HepG2 (cell line): ENCODE measurements around the gene MIF4GD. TPM values are rescaled to one million over a fixed set of nuclear protein-coding genes. Genes with fewer than 3 reads are reported as not detected.

Experiments
- ATF5 ChIP-seq: sonication (generic); formaldehyde crosslinking; IDR thresholded peaks from 2 replicates; pipeline ENCODE4 v1.4.0; 2020; ENCODE audit warnings: mild to moderate bottlenecking, low read depth, missing genetic modification reagents
- ATF7-NPFF ChIP-seq: sonication (generic); formaldehyde crosslinking; IDR thresholded peaks from 2 replicates; pipeline ENCODE4 v1.8.1; 2023; ENCODE audit warnings: mild to moderate bottlenecking, low read depth, missing genetic modification reagents, moderate library complexity
- BRD4 ChIP-seq: sonication (generic); formaldehyde crosslinking; IDR thresholded peaks from 2 replicates; pipeline ENCODE4 v1.4.0; 2020; ENCODE audit warnings: missing genetic modification reagents
- BRF2 ChIP-seq: sonication (generic); formaldehyde crosslinking; IDR thresholded peaks from 2 replicates; pipeline ENCODE4 v1.8.1; 2022; ENCODE audit warnings: mild to moderate bottlenecking, missing genetic modification reagents
- CBX5 ChIP-seq: sonication (generic); formaldehyde crosslinking; IDR thresholded peaks from 2 replicates; pipeline ENCODE4 v1.4.0; 2020; ENCODE audit warnings: missing genetic modification reagents, borderline replicate concordance
- DNMT3B ChIP-seq: conservative IDR thresholded peaks from 2 replicates; pipeline ENCODE4 v1.6.1; 2016; ENCODE audit warnings: missing biosample characterization, control low read depth
- DPF2 ChIP-seq: sonication (generic); formaldehyde crosslinking; IDR thresholded peaks from 2 replicates; pipeline ENCODE4 v1.4.0; 2020; ENCODE audit warnings: mild to moderate bottlenecking, low read depth, missing genetic modification reagents, borderline replicate concordance
- ELF4 ChIP-seq: sonication (generic); formaldehyde crosslinking; IDR thresholded peaks from 2 replicates; pipeline ENCODE4 v1.5.0; 2020; ENCODE audit warnings: missing genetic modification reagents, mild to moderate bottlenecking, moderate library complexity, borderline replicate concordance
- HNF4G ChIP-seq, 2 experiments: sonication (generic) in 1 of 2; formaldehyde crosslinking in 1 of 2; IDR thresholded peaks; 2 replicates each; pipeline versions ENCODE4 v1.4.0 to v1.6.1; 2011 to 2020; ENCODE audit warnings: borderline replicate concordance in 2 of 2, low read depth in 2 of 2, mild to moderate bottlenecking in 2 of 2, low read length in 1 of 2, missing genetic modification reagents in 1 of 2, moderate library complexity in 1 of 2
- KAT7 ChIP-seq: IDR thresholded peaks from 2 replicates; pipeline ENCODE4 v1.6.1; 2018; ENCODE audit warnings: borderline replicate concordance, missing compliant biosample characterization
- MXD3 ChIP-seq: IDR thresholded peaks from 2 replicates; pipeline ENCODE4 v1.6.1; 2016; ENCODE audit warnings: mild to moderate bottlenecking, missing biosample characterization, missing genetic modification reagents
- NFYC ChIP-seq: IDR thresholded peaks from 2 replicates; pipeline ENCODE4 v1.6.1; 2016; ENCODE audit warnings: missing genetic modification reagents, missing compliant biosample characterization
- PBX3 ChIP-seq: sonication (generic); formaldehyde crosslinking; IDR thresholded peaks from 2 replicates; pipeline ENCODE4 v1.8.1; 2023; ENCODE audit warnings: missing genetic modification reagents, inconsistent platforms, borderline replicate concordance
- ZBTB1 ChIP-seq: sonication (generic); formaldehyde crosslinking; IDR thresholded peaks from 2 replicates; pipeline ENCODE4 v1.4.0; 2020; ENCODE audit warnings: missing genetic modification reagents, borderline replicate concordance
- ZBTB38 ChIP-seq: sonication (generic); formaldehyde crosslinking; IDR thresholded peaks from 2 replicates; pipeline ENCODE4 v1.5.1; 2020; ENCODE audit warnings: mild to moderate bottlenecking, missing genetic modification reagents
- ZNF251 ChIP-seq: sonication (generic); formaldehyde crosslinking; IDR thresholded peaks from 2 replicates; pipeline ENCODE4 v1.9.0; 2021; ENCODE audit warnings: mild to moderate bottlenecking, missing genetic modification reagents
- ZNF333 ChIP-seq: sonication (generic); formaldehyde crosslinking; IDR thresholded peaks from 2 replicates; pipeline ENCODE4 v1.4.0; 2020; ENCODE audit warnings: mild to moderate bottlenecking, missing genetic modification reagents, borderline replicate concordance
- ZNF652 ChIP-seq: IDR thresholded peaks from 2 replicates; pipeline ENCODE4 v1.6.1; 2016; ENCODE audit warnings: low read depth, borderline replicate concordance
- ZNF747 ChIP-seq: sonication (generic); formaldehyde crosslinking; IDR thresholded peaks from 2 replicates; pipeline ENCODE4 v1.8.1; 2023; ENCODE audit warnings: missing genetic modification reagents, mild to moderate bottlenecking, borderline replicate concordance
- ZSCAN25 ChIP-seq: sonication (generic); formaldehyde crosslinking; IDR thresholded peaks from 2 replicates; pipeline ENCODE4 v1.8.0; 2022; ENCODE audit warnings: mild to moderate bottlenecking, missing genetic modification reagents
- ZSCAN9 ChIP-seq: IDR thresholded peaks from 2 replicates; pipeline ENCODE4 v1.6.1; 2016; ENCODE audit warnings: borderline replicate concordance
- polyA plus RNA-seq, 8 experiments: library from polyadenylated mRNA; depleted of rRNA in 3 of 8; stranded (reverse) in 7 of 8; unstranded in 1 of 8; fragments of >200 nt; fragmentation: Illumina TruSeq in 4 of 8; extraction: Trizol in 4 of 8; gene quantifications; 2 replicates each; pipeline versions ENCODE4 v1.2.1 to v1.2.3, GENCODE V29; 2011 to 2016; ENCODE audit warnings: low read depth in 4 of 8, missing spikeins in 1 of 8, mixed read lengths in 1 of 8; ENCODE audit not compliant: insufficient read depth in 1 of 8
- total RNA-seq, 5 experiments: library from RNA; depleted of rRNA; stranded (reverse); fragments of >200 nt; fragmentation: Illumina TruSeq; extraction: Trizol; gene quantifications; 2 replicates each; pipeline ENCODE4 v1.2.3, GENCODE V29; 2016; ENCODE audit warnings: low read depth in 1 of 5
- TF ChIP-seq, protein P1 (sequence below): IDR thresholded peaks from 2 replicates; pipeline ENCODE4 v1.6.1; 2016; ENCODE audit warnings: missing compliant biosample characterization, missing genetic modification reagents, borderline replicate concordance
- TF ChIP-seq, protein P2 (sequence below): sonication (generic); formaldehyde crosslinking; IDR thresholded peaks from 2 replicates; pipeline ENCODE4 v1.5.0; 2020; ENCODE audit warnings: missing genetic modification reagents

Gene MIF4GD
- total and polyA plus RNA-seq, 2 of the 13 experiments (the other 11 are each of a cell fraction or from before 2014, with no cell fraction given) = 14.0 to 28.0 TPM

DNA sequence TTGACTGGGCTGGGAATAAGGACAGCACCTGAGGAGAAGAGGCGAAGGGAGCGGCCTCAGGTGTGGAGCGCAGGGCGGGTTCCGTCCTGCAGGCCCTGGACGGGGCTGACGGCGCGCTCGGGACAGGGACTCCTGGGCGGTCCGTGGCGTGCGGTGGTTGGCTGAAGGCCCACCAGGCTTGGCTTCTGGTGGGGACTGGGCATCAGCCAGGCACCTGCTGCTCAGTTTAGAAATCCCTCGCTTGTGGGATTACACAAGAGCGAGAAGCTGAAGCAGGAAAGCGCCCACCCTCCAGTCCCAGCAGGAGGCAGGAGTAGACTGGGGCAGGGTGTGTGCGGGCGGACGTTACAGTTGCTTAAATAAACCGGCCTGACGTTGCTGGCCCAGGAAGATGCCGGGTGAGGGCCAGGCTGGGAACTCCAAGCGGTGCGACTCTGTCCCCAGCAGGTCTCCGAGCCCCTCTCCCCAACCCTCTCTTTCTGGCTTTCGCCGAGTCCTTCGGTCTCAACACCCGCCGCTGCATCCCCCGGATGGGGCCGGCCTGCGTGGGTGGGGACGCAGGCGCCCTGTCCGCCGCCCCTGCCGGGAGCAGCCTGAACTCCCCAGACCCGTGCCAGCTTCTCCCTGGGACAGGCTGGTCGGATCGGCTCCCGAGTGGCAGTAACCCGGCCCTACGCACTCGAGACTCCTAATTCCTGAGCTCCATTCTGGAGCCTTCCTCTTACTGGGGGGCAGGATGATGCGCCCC lies 639 bp downstream of the MIF4GD start (continued):
- TF ChIP-seq ELF4 (CRISPR knock-in tag) = no peak
- TF ChIP-seq, protein P1, sequence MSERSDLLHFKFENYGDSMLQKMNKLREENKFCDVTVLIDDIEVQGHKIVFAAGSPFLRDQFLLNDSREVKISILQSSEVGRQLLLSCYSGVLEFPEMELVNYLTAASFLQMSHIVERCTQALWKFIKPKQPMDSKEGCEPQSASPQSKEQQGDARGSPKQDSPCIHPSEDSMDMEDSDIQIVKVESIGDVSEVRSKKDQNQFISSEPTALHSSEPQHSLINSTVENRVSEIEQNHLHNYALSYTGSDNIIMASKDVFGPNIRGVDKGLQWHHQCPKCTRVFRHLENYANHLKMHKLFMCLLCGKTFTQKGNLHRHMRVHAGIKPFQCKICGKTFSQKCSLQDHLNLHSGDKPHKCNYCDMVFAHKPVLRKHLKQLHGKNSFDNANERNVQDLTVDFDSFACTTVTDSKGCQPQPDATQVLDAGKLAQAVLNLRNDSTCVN (CRISPR knock-in tag) = no peak
- 0 out of 2 replicates have a peak, but pooled peaks have one; percentile 26 for TF ChIP-seq ZNF251 (CRISPR knock-in tag)
- no peak for TF ChIP-seq ZNF652 (CRISPR knock-in tag)
- peak; percentile 82 for TF ChIP-seq ZNF747
- TF ChIP-seq ZNF333 (CRISPR knock-in tag) = peak; percentile 10; the same call in 1 of the 2 replicates
- TF ChIP-seq ATF7-NPFF (CRISPR knock-in tag) = peak; percentile 87
- TF ChIP-seq ZBTB1 (CRISPR knock-in tag) = no peak
- TF ChIP-seq, protein P2, sequence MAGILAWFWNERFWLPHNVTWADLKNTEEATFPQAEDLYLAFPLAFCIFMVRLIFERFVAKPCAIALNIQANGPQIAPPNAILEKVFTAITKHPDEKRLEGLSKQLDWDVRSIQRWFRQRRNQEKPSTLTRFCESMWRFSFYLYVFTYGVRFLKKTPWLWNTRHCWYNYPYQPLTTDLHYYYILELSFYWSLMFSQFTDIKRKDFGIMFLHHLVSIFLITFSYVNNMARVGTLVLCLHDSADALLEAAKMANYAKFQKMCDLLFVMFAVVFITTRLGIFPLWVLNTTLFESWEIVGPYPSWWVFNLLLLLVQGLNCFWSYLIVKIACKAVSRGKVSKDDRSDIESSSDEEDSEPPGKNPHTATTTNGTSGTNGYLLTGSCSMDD = no peak
- no peak for TF ChIP-seq HNF4G (IDR thresholded peaks at IDR 0.05; ENCODE audit: borderline replicate concordance, low read depth, low read length)
- TF ChIP-seq HNF4G (CRISPR knock-in tag; IDR thresholded peaks at IDR 0.05; ENCODE audit: borderline replicate concordance, low read depth) = no peak
- TF ChIP-seq BRD4 (CRISPR knock-in tag) = peak; percentile 7; the same call in 1 of the 2 replicates
- 0 out of 2 replicates have a peak, but pooled peaks have one; percentile 20 for TF ChIP-seq ATF5 (CRISPR knock-in tag)
- peak; percentile 21; the same call in 1 of the 2 replicates for TF ChIP-seq NFYC (CRISPR knock-in tag)
- no peak for TF ChIP-seq ZSCAN9 (CRISPR knock-in tag)
- TF ChIP-seq KAT7 (CRISPR knock-in tag) = 0 out of 2 replicates have a peak, but pooled peaks have one; percentile 38
- TF ChIP-seq BRF2 = no peak
- 0 out of 2 replicates have a peak, but pooled peaks have one; percentile 49 for TF ChIP-seq MXD3 (CRISPR knock-in tag)
- TF ChIP-seq ZBTB38 (CRISPR knock-in tag) = peak; percentile 31; the same call in 1 of the 2 replicates
- no peak for TF ChIP-seq PBX3 (CRISPR knock-in tag)
- TF ChIP-seq DNMT3B (CRISPR knock-in tag) = no peak
- no peak; the same call in 1 of the 2 replicates for TF ChIP-seq DPF2 (CRISPR knock-in tag)
- no peak for TF ChIP-seq ZSCAN25 (CRISPR knock-in tag)
- peak; percentile 21; the same call in 1 of the 2 replicates for TF ChIP-seq CBX5 (CRISPR knock-in tag)
